Measurements from ENCODE around the gene GPR3.
"Not testable (repeated sequence)": the region's sequence is repeated elsewhere in the genome, so short reads cannot be mapped to it uniquely, and the experiment has no call there.

GPR3 gene

DNA sequence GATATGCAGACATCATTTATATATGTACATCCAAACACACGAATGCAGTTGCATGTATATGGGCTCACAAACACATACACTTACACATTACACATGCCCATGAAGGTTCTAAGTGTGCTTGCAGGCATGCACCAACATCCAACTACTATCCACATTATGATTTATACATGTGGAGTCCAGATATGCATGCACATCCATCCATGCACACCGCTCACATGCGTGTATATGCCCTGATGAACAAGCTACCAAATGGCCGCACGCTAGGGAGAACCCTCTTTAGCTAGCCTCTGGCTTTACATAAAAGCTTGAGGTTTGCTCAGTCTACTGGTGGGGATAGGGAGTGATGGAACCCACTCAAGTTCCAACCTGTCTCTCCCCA is 8.5 kb downstream of the GPR3 start:
- Histone ChIP-seq H3K9ac (ENCODE audit: low read depth in 1 of 2, low read length in 2 of 2) (no peak overlapping the region), H3K27ac (ENCODE audit: low read depth, low read length) (no peak overlapping the region), H3K27me3 (ENCODE audit: control insufficient read depth in 1 of 2, insufficient read depth in 2 of 2, low read length in 2 of 2) (no peaks in the 10 kb centered on the region), H3K9me3 (ENCODE audit: control insufficient read depth in 1 of 2, low read length in 2 of 2) (no peaks in the 10 kb centered on the region), H3K4me1 (ENCODE audit: control insufficient read depth in 1 of 2, insufficient read depth in 2 of 2, low read length in 2 of 2) (peaks cover 9 to 19% of the 10 kb centered on the region in 2 donors), H3K4me3 (ENCODE audit: low read depth in 1 of 2, low read length in 2 of 2) (no peak overlapping the region), H3K36me3 (ENCODE audit: control insufficient read depth in 1 of 2, insufficient read depth in 2 of 2, low read length in 2 of 2) (peaks cover 4 to 13% of the 10 kb centered on the region in 2 donors)

DNA sequence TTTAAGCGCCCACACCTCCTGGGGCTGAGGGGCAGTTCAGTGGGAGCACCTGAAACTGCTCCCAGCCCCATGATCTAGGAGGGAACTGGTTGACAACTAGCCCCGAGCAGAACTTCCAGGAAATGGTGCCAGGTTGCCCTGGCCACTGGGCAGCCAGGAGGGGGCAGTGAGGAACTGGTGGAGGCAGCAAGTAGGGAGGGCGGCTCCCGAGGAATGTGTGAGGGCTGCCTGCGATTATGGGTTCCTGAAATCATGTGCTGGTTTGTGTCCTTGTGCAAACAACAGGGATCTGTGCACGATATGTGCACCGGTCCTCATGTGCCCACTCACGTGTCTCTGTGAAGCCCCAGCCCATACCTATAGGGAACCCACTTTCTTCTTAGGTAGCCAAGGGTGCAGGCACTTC is 9.9 kb downstream of the GPR3 start:
- no peak overlapping the region for H3K27ac ChIP-seq (ENCODE audit: low read depth, low read length)
- H3K4me1 ChIP-seq (ENCODE audit: control insufficient read depth in 1 of 2, insufficient read depth in 2 of 2, low read length in 2 of 2) = peaks cover 9 to 19% of the 10 kb centered on the region in 2 donors
- H3K27me3 ChIP-seq (ENCODE audit: control insufficient read depth in 1 of 2, insufficient read depth in 2 of 2, low read length in 2 of 2) = no peaks in the 10 kb centered on the region
- peak overlapping the region in 1 of 2 donors; percentile 20 for H3K9ac ChIP-seq (ENCODE audit: low read depth in 1 of 2, low read length in 2 of 2)
- peaks cover 8 to 26% of the 10 kb centered on the region in 2 donors for H3K36me3 ChIP-seq (ENCODE audit: control insufficient read depth in 1 of 2, insufficient read depth in 2 of 2, low read length in 2 of 2)
- no peak overlapping the region for H3K4me3 ChIP-seq (ENCODE audit: low read depth in 1 of 2, low read length in 2 of 2)
- H3K9me3 ChIP-seq (ENCODE audit: control insufficient read depth in 1 of 2, low read length in 2 of 2) = no peaks in the 10 kb centered on the region

DNA sequence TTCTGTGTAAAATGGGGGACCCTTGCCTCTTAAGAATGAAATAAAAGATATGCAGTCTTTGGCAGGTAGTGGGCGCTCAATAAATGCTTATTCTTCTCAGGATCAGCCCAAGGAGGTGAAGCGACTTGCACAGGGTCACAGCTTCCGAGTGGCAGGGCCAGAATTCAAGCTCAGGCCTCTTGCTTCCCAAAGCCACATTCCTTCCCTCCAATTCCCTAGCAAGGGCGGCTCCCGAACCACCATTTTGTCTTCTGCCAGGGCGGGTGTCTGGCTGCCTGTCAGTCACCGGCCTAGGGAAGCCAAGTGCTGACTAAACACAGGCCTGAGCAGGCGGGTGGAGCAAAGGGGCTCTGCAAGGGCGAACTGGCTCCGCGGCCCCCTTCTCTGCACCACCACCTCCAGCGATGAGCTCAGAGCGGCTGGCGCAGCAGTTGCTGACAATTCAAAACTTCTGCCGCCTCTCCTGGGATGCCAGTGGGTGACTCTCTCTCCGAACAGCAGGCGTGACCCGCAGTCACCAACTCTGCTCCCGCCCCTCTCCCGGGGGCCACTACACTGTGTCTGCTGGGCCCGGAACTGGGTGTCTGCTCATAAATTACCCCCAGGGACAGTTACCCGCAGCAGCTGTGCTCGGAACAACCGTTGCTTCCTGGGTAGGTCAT is 10.8 kb downstream of the GPR3 start:
- Histone ChIP-seq H3K4me3 (ENCODE audit: low read depth in 1 of 2, low read length in 2 of 2) (peak overlapping the region in 1 of 2 donors; percentile 11), H3K9me3 (ENCODE audit: control insufficient read depth in 1 of 2, low read length in 2 of 2) (no peaks in the 10 kb centered on the region), H3K36me3 (ENCODE audit: control insufficient read depth in 1 of 2, insufficient read depth in 2 of 2, low read length in 2 of 2) (peaks cover 14 to 34% of the 10 kb centered on the region in 2 donors), H3K27ac (ENCODE audit: low read depth, low read length) (no peak overlapping the region), H3K9ac (ENCODE audit: low read depth in 1 of 2, low read length in 2 of 2) (peak overlapping the region in 1 of 2 donors; percentile 20), H3K4me1 (ENCODE audit: control insufficient read depth in 1 of 2, insufficient read depth in 2 of 2, low read length in 2 of 2) (peaks cover 9 to 19% of the 10 kb centered on the region in 2 donors), H3K27me3 (ENCODE audit: control insufficient read depth in 1 of 2, insufficient read depth in 2 of 2, low read length in 2 of 2) (no peaks in the 10 kb centered on the region)

DNA sequence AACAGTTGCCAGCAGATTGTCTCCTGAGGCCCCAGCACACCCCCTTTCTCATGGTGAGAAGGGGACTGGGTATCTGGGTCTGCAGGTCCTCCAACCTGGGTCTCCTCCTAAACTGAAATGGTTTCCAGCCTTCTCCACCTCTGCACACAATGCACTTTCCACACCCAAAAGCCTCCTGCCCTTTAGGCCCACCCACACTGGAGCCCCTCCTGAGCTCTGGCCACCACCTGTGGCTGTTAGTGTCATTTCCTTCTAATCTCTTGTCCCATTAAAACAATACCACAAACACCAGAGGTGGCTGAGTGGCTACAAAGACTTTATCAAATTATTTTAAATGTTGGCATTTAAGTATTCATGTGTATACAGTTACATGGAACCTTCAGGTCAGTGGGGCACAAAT is 11.5 kb downstream of the GPR3 start:
- H3K9me3 ChIP-seq (ENCODE audit: control insufficient read depth in 1 of 2, low read length in 2 of 2) = no peaks in the 10 kb centered on the region
- H3K27me3 ChIP-seq (ENCODE audit: control insufficient read depth in 1 of 2, insufficient read depth in 2 of 2, low read length in 2 of 2) = no peaks in the 10 kb centered on the region
- H3K4me3 ChIP-seq (ENCODE audit: low read depth in 1 of 2, low read length in 2 of 2) = no peak overlapping the region
- no peak overlapping the region for H3K27ac ChIP-seq (ENCODE audit: low read depth, low read length)
- peaks cover 14 to 41% of the 10 kb centered on the region in 2 donors for H3K36me3 ChIP-seq (ENCODE audit: control insufficient read depth in 1 of 2, insufficient read depth in 2 of 2, low read length in 2 of 2)
- H3K4me1 ChIP-seq (ENCODE audit: control insufficient read depth in 1 of 2, insufficient read depth in 2 of 2, low read length in 2 of 2) = peaks cover 9 to 19% of the 10 kb centered on the region in 2 donors
- H3K9ac ChIP-seq (ENCODE audit: low read depth in 1 of 2, low read length in 2 of 2) = no peak overlapping the region

DNA sequence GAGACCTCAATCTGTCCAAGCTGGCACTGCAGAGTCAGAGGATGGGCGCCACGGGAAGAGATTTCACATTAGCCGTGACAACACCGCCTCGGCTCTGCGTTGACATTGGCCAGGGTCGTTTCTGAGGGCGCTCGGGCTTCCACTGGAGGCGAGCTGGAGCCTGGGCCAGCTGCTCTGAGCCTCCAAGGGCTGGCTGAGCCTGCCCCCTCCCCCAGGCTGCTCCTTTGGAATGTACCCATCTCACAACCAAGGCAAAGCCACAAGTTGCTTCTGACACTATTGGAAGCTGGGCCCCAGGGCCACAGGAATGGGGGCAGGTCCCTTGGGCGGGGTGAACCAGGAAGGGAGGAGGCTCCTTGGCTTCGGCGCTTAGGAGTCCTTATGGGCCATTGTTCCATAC is 12.7 kb downstream of the GPR3 start:
- Histone ChIP-seq H3K27ac (ENCODE audit: low read depth, low read length) (no peak overlapping the region), H3K27me3 (ENCODE audit: control insufficient read depth in 1 of 2, insufficient read depth in 2 of 2, low read length in 2 of 2) (no peaks in the 10 kb centered on the region), H3K36me3 (ENCODE audit: control insufficient read depth in 1 of 2, insufficient read depth in 2 of 2, low read length in 2 of 2) (peaks cover 17 to 52% of the 10 kb centered on the region in 2 donors), H3K4me1 (ENCODE audit: control insufficient read depth in 1 of 2, insufficient read depth in 2 of 2, low read length in 2 of 2) (peaks cover 9 to 19% of the 10 kb centered on the region in 2 donors), H3K9me3 (ENCODE audit: control insufficient read depth in 1 of 2, low read length in 2 of 2) (no peaks in the 10 kb centered on the region), H3K9ac (ENCODE audit: low read depth in 1 of 2, low read length in 2 of 2) (no peak overlapping the region), H3K4me3 (ENCODE audit: low read depth in 1 of 2, low read length in 2 of 2) (no peak overlapping the region)

DNA sequence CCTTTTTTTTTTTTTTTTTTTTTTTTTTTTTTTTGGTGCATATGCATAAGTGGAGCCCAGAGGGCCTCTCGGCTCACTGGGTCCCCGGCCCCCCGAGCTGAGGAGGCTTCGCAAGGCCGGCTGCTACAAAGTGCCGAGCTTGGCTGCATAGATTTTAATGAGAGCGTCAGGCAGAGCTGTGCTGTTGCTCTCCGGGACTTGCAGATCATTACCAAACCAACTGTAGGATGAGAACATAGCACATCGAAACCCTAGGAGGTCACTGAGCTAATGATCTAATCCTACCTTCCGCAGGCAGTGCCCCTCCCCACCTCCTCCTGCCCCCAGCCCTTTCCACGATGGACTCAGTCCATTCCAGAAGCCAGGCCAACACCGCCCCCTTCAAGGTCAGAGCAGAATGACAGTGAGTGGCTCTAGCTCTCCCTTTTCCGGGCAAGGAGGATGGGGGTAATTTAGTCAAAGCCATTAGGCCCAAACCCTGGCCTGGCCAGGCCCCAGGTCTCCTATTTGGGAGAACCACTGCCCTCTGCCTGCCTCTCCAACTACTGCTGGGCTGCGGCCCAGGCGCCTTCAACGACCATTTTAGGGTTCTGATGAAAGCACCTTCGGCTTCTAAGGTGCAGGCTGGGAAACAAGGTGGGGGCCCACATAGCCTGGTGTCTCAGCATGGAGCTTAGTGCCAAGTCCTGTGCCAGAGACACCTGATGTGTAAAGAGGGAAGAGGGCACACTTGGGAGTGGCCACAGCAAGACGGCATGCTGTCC is 13.4 kb downstream of the GPR3 start:
- H3K27ac ChIP-seq (ENCODE audit: low read depth, low read length); H3K4me3 ChIP-seq (ENCODE audit: low read depth in 1 of 2, low read length in 2 of 2); H3K9me3 ChIP-seq (ENCODE audit: control insufficient read depth in 1 of 2, low read length in 2 of 2); H3K9ac ChIP-seq (ENCODE audit: low read depth in 1 of 2, low read length in 2 of 2); H3K27me3 ChIP-seq (ENCODE audit: control insufficient read depth in 1 of 2, insufficient read depth in 2 of 2, low read length in 2 of 2): not testable (repeated sequence)
- Histone ChIP-seq H3K36me3 (ENCODE audit: control insufficient read depth in 1 of 2, insufficient read depth in 2 of 2, low read length in 2 of 2) (peaks cover 22 to 59% of the 10 kb centered on the region in 2 donors), H3K4me1 (ENCODE audit: control insufficient read depth in 1 of 2, insufficient read depth in 2 of 2, low read length in 2 of 2) (peaks cover 9 to 19% of the 10 kb centered on the region in 2 donors)

DNA sequence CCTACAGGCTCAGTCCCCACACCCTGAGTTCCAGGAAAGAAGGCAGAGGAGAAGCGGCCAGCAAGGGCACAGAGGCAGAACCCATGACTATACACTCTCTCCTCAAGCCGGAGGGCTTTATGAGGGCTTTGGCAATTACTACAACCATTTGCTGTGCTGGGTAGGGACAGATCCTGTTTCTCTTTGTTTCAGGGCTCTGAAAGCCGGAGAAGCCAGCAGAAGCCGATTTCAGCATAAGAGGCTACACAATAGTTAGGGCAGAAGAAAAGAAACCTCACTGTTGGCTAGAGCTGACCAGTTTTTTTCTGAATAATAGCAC is 13.9 kb downstream of the GPR3 start:
- Histone ChIP-seq H3K4me3 (ENCODE audit: low read depth in 1 of 2, low read length in 2 of 2) (no peak overlapping the region), H3K27me3 (ENCODE audit: control insufficient read depth in 1 of 2, insufficient read depth in 2 of 2, low read length in 2 of 2) (no peaks in the 10 kb centered on the region), H3K9ac (ENCODE audit: low read depth in 1 of 2, low read length in 2 of 2) (no peak overlapping the region), H3K9me3 (ENCODE audit: control insufficient read depth in 1 of 2, low read length in 2 of 2) (no peaks in the 10 kb centered on the region), H3K27ac (ENCODE audit: low read depth, low read length) (no peak overlapping the region), H3K36me3 (ENCODE audit: control insufficient read depth in 1 of 2, insufficient read depth in 2 of 2, low read length in 2 of 2) (peaks cover 27 to 65% of the 10 kb centered on the region in 2 donors), H3K4me1 (ENCODE audit: control insufficient read depth in 1 of 2, insufficient read depth in 2 of 2, low read length in 2 of 2) (peaks cover 9 to 19% of the 10 kb centered on the region in 2 donors)

DNA sequence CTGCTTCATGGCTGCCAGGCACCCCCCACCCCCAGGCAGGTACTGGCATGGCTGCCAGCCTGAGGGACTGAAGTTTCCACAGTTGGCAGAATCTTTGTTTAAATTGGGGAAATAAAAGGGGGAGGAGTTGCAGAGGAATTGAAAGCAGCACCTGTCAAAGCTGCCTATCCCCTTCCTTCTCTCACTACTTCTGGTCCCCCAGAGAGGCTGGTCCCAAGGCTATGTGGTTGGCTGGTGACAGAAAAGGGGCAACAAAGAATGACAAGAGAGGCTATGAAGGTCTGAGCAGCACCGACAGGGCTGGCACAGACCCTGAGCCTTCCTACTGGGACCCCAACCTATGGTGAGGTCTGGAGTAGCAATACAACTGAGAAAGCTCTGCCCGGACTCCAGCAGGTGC is 14.4 kb downstream of the GPR3 start:
- not testable (repeated sequence) for H3K4me3 ChIP-seq (ENCODE audit: low read depth in 1 of 2, low read length in 2 of 2); H3K9me3 ChIP-seq (ENCODE audit: control insufficient read depth in 1 of 2, low read length in 2 of 2); H3K27ac ChIP-seq (ENCODE audit: low read depth, low read length); H3K27me3 ChIP-seq (ENCODE audit: control insufficient read depth in 1 of 2, insufficient read depth in 2 of 2, low read length in 2 of 2); H3K9ac ChIP-seq (ENCODE audit: low read depth in 1 of 2, low read length in 2 of 2)
- H3K36me3 ChIP-seq (ENCODE audit: control insufficient read depth in 1 of 2, insufficient read depth in 2 of 2, low read length in 2 of 2) = peaks cover 27 to 69% of the 10 kb centered on the region in 2 donors
- H3K4me1 ChIP-seq (ENCODE audit: control insufficient read depth in 1 of 2, insufficient read depth in 2 of 2, low read length in 2 of 2) = peaks cover 9 to 19% of the 10 kb centered on the region in 2 donors

DNA sequence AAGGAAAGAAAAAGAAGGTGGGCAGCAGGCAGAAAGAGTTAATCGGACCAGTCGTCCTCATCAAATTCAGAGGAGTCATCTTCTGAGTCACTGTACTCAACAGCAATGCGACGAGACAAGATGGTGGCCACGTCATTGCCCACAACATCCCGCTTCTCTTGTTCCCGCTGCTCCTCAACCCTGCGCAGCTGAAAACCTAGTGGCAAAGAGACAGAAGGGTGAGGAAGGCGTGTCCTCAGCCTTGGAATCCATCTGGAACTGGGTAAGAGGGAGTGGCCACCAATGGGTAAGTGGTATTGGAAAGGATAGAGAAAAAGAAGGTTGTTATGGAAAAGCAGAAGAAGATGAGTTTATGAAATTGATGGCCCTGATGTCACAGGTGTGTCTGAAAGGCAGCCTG is 15.7 kb downstream of the GPR3 start:
- H3K9ac ChIP-seq (ENCODE audit: low read depth in 1 of 2, low read length in 2 of 2) = no peak overlapping the region
- peaks cover 35 to 83% of the 10 kb centered on the region in 2 donors for H3K36me3 ChIP-seq (ENCODE audit: control insufficient read depth in 1 of 2, insufficient read depth in 2 of 2, low read length in 2 of 2)
- no peak overlapping the region for H3K27ac ChIP-seq (ENCODE audit: low read depth, low read length)
- H3K4me1 ChIP-seq (ENCODE audit: control insufficient read depth in 1 of 2, insufficient read depth in 2 of 2, low read length in 2 of 2) = peaks cover under 1 to 7% of the 10 kb centered on the region in 2 donors
- H3K4me3 ChIP-seq (ENCODE audit: low read depth in 1 of 2, low read length in 2 of 2) = no peak overlapping the region
- H3K27me3 ChIP-seq (ENCODE audit: control insufficient read depth in 1 of 2, insufficient read depth in 2 of 2, low read length in 2 of 2) = no peaks in the 10 kb centered on the region
- H3K9me3 ChIP-seq (ENCODE audit: control insufficient read depth in 1 of 2, low read length in 2 of 2) = no peaks in the 10 kb centered on the region

DNA sequence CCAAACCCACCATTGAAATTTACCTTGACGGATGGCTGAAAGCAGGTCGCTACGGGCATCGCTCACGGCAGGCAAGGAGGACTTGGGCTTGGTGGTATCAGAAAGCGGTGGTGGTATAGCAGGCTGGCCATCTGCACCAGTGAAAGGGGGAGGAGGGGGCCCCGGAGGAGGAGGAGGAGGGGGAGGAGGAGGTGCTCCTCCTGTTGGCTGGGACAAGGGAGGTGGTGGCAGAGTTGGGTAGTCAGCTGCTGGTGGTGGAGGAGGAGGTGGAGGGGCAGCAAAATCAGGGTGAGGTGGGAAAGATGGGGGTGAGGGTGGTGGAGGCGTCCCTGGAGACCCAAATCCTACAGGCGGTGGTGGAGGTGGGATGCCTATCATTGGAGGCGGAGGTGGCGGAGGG is 17.2 kb downstream of the GPR3 start:
- no peaks in the 10 kb centered on the region for H3K9me3 ChIP-seq (ENCODE audit: control insufficient read depth in 1 of 2, low read length in 2 of 2)
- no peak overlapping the region for H3K9ac ChIP-seq (ENCODE audit: low read depth in 1 of 2, low read length in 2 of 2)
- H3K4me1 ChIP-seq (ENCODE audit: control insufficient read depth in 1 of 2, insufficient read depth in 2 of 2, low read length in 2 of 2) = no peaks in the 10 kb centered on the region
- no peak overlapping the region for H3K4me3 ChIP-seq (ENCODE audit: low read depth in 1 of 2, low read length in 2 of 2)
- H3K27me3 ChIP-seq (ENCODE audit: control insufficient read depth in 1 of 2, insufficient read depth in 2 of 2, low read length in 2 of 2) = no peaks in the 10 kb centered on the region
- peaks cover 46 to 91% of the 10 kb centered on the region in 2 donors for H3K36me3 ChIP-seq (ENCODE audit: control insufficient read depth in 1 of 2, insufficient read depth in 2 of 2, low read length in 2 of 2)
- no peak overlapping the region for H3K27ac ChIP-seq (ENCODE audit: low read depth, low read length)

All from duodenal mucosa (tissue), 2 donors.